ENCODE measurements around the gene ZNF681.

Gene ZNF681

GRCh38 chr19:23762884-23763711 is 4.4 kb upstream of the ZNF681 start:
- no peak for TF ChIP-seq CTCF (IDR thresholded peaks at IDR 0.05)

GRCh38 chr19:23762548-23762883 is 3.8 kb upstream of the ZNF681 start:
- TF ChIP-seq CTCF (IDR thresholded peaks at IDR 0.05) = no peak

GRCh38 chr19:23718802-23719201 is 39.9 kb downstream of the ZNF681 start:
- TF ChIP-seq CTCF (IDR thresholded peaks at IDR 0.05) = no peak

GRCh38 chr19:23716792-23717191 is 41.9 kb downstream of the ZNF681 start:
- TF ChIP-seq CTCF (IDR thresholded peaks at IDR 0.05) = no peak

GRCh38 chr19:23709347-23709746 is 49.3 kb downstream of the ZNF681 start:
- no peak for TF ChIP-seq CTCF (IDR thresholded peaks at IDR 0.05)

- TF ChIP-seq CTCF (IDR thresholded peaks at IDR 0.05) = no peak
Observed at GRCh38 chr19:23706657-23707056, 52.0 kb downstream of the ZNF681 start.

- no peak for TF ChIP-seq CTCF (IDR thresholded peaks at IDR 0.05)
Observed at GRCh38 chr19:23699521-23699860, 59.2 kb downstream of the ZNF681 start.
